GM21390 (cell line): ENCODE results near the gene TNP1.

Experiments used
- ATAC-seq: cut with Tn5 transposase; IDR thresholded peaks from one replicate; pipeline ENCODE4 v1.9.1; 2021; ENCODE audit not compliant: unreplicated experiment

TNP1 gene

DNA sequence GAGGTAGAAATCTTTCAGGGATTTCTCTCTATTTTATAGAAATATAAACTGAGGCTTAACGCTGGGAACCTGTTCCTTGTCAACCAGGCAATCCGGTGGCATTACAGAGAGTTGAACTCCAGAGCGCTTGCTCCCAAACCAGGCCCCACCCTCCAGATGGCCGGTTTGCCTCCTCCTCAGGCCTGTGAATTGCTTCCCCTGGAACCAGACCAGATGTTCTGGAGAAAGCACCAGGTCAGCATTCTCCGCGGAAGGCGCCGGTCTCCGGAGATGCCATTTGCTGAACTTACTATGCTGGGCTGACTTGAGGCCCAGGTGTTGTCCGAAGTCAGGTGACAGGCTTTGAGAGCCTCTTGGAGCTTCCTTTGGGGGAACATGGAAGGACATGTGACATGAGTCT is 17.2 kb downstream of the TNP1 start:
- ATAC-seq = no peak

DNA sequence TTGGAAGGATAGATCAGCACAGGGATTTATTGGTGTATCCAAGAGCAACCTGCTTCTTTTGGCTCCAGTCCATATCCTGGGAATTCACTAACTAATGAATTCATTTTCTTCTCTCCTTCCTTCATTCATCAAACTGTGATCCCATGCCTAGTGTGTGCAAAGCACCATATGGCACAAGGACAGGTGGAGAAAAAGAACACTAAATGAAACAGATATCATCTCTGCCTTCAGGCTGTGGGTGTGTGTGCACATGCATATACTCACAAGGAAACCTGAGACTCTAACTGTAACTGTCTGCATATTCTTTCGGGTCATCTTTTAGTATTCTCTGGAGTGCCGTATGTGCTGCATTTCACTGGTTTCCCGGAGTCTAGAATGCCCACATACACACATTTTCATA is 20.2 kb downstream of the TNP1 start:
- no peak for ATAC-seq

DNA sequence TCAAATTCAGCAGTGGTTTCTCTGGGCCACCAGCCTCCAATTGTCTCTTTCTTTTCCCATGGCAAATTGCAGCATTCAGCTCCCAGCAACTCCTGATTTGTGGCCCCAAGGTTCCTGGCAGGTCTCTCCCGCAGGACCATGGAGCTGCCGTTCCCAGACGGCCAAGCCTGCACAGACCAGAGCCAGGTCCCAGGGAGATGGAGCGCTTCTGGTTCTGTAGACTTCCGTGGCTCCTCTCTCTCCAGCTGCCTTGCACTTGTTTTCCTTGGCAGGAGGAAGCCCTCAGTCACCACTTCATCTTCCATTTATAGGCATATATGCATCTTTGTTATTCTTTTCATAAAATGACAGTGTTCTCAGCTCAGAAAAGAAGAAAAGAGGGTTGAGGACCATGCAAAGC is 21.7 kb downstream of the TNP1 start:
- ATAC-seq = no peak

- ATAC-seq = no peak
Measured at GRCh38 chr2:216837740-216838139, 22.1 kb downstream of the TNP1 start.

- ATAC-seq = no peak
Measured at GRCh38 chr2:216833061-216833460, 26.8 kb downstream of the TNP1 start.

DNA sequence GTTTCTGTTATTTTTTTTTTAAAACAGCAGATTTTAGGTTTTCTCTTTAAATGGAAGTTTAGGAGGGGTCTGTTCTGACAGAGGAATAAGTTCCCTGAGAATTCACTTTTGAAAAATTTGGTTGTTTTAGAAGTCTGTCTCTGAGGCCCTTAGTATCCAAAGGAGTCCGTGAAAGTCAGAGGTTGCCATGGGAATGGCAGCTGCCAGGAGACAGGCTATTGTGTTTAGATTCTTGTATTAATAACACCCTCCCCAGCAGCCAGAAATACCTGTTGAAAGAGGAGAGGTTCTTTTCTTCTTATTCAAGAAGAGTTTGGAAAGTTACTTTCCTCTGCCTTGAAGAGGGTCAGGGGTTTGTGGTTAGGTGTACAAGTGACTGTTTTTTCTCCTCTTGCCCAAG is 29.5 kb downstream of the TNP1 start:
- no peak for ATAC-seq

- no peak for ATAC-seq
Measured at GRCh38 chr2:216829533-216829932, 30.3 kb downstream of the TNP1 start.

GRCh38 chr2:216827073-216827720 is 32.7 kb downstream of the TNP1 start:
- ATAC-seq = no peak

- ATAC-seq = no peak
Measured at GRCh38 chr2:216822470-216822869, 37.4 kb downstream of the TNP1 start.

- no peak for ATAC-seq
Measured at GRCh38 chr2:216820709-216821108, 39.2 kb downstream of the TNP1 start.

GRCh38 chr2:216819766-216820165 is 40.1 kb downstream of the TNP1 start:
- ATAC-seq = no peak

GRCh38 chr2:216819055-216819454 is 40.8 kb downstream of the TNP1 start:
- ATAC-seq = no peak

DNA sequence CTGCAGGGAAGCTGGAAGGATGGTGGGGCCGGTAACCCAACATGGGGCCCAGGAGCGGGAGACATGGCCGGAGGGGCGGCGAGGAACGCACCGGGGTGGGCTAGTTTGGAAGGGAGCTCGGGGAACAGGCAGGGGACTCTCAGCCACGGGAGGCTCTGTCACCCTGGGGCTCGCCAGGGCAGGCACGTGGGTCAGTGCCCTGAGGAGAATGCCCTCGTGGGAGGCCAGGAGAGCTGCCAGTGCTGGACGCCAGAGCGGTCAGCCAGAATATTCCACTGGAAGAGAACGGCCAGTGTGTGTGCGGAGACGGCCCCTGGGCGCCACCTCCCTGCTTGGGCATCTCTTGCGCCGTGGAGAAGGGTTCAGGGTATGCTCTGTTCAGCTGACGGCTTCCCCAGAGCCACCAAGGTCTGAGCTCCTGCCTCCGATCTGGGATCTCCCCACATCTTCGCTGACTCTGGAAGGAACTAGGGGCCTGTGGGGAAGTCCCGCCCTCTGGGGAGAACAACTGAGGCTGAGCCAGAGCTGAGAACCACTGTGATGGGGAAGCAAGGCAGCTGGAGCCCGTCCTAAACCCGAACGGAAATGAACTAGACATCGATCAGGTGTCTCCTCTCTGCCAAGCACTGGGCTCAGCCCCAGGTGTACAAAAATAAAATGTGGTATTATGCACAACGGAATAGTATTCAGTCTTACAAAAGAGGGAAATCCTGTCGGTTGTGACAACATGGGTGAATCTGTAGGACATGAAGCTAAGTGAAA is 49.3 kb downstream of the TNP1 start:
- ATAC-seq = no peak
